Endothelial cell of umbilical vein (primary cell): ENCODE results near the gene CDH3. TPM values are rescaled to one million over a fixed set of nuclear protein-coding genes. Genes with fewer than 3 reads are reported as not detected.

Experiments
- BruUV-seq: library from RNA; stranded (reverse); fragments of 400-500 nt; replicated peaks from 2 replicates; lab custom pipeline; 2021; lab: Mats Ljungman, UMichigan
- CTCF ChIA-PET: fragments of 300-600, 350-600 bp; sonication (Branson Sonifier 250); formaldehyde crosslinking; loops from one replicate; lab custom pipeline; 2021; ENCODE audit warnings: antibody characterized with exemption, inconsistent platforms; lab: Charles Lee
- POLR2A ChIA-PET: fragments of 300-600, 350-600 bp; sonication (Branson Sonifier 250); formaldehyde crosslinking; loops from one replicate; lab custom pipeline; 2021; ENCODE audit warnings: antibody characterized with exemption, inconsistent platforms; lab: Charles Lee
- DNase-seq: peaks from one replicate; pipeline ENCODE4 v3.0.0-alpha.2; 2011; ENCODE audit warnings: low read depth, low spot score
- FAIRE-seq: peaks from 2 replicates; lab custom pipeline; 2011; peaks lifted over from hg19 to GRCh38; lab: Jason Lieb, UNC
- H2AFZ ChIP-seq: 2 replicates; pipeline ENCODE4 v1.6.0; 2012; ENCODE audit warnings: low read depth, low read length, control low read depth, inconsistent platforms
- H3K27ac ChIP-seq: 2 replicates; pipeline ENCODE4 v1.5.1; 2011; ENCODE audit warnings: low read depth, mild to moderate bottlenecking, control low read depth, low read length, moderate library complexity; ENCODE audit not compliant: insufficient read depth
- H3K27me3 ChIP-seq, 2 experiments: 2 replicates each; pipeline versions ENCODE4 v1.6.0 to v1.6.1; 2011; ENCODE audit warnings: low read length in 2 of 2, mixed read lengths in 1 of 2; ENCODE audit not compliant: control insufficient read depth in 2 of 2, insufficient read depth in 2 of 2
- H3K36me3 ChIP-seq, 2 experiments: 2 replicates in 1 of 2; 3 replicates in 1 of 2; pipeline ENCODE4 v1.5.1; 2011; ENCODE audit warnings: low read length in 2 of 2, mild to moderate bottlenecking in 1 of 2, moderate library complexity in 1 of 2; ENCODE audit not compliant: control insufficient read depth in 2 of 2, insufficient read depth in 2 of 2; ENCODE audit errors: extremely low read depth in 1 of 2
- H3K4me1 ChIP-seq: 3 replicates; pipeline ENCODE4 v1.5.1; 2011; ENCODE audit warnings: mild to moderate bottlenecking, low read length; ENCODE audit not compliant: control insufficient read depth, insufficient read depth; ENCODE audit errors: extremely low read depth
- H3K4me2 ChIP-seq: 2 replicates; pipeline ENCODE4 v1.6.1; 2011; ENCODE audit warnings: low read length, control low read depth, mixed read lengths; ENCODE audit not compliant: insufficient read depth
- H3K4me3 ChIP-seq, 3 experiments: fragments of 200-600 bp in 1 of 3; sonication (generic), shearing (Covaris generic) in 1 of 3; replicated peaks in 1 of 3; 2 replicates each; pipeline ENCODE4 v1.5.1; 2011 to 2016; ENCODE audit warnings: control low read depth in 3 of 3, low read length in 3 of 3, mild to moderate bottlenecking in 2 of 3, inconsistent platforms in 1 of 3, low read depth in 1 of 3, moderate library complexity in 1 of 3; ENCODE audit not compliant: insufficient read depth in 1 of 3
- H3K79me2 ChIP-seq: 2 replicates; pipeline ENCODE4 v1.6.0; 2012; ENCODE audit warnings: low read length, inconsistent platforms; ENCODE audit not compliant: control insufficient read depth, insufficient read depth
- H3K9ac ChIP-seq: replicated peaks from 2 replicates; pipeline ENCODE3; 2011; ENCODE audit warnings: low read length, control low read depth; ENCODE audit not compliant: insufficient read depth; ENCODE audit errors: extremely low read depth
- H3K9me1 ChIP-seq: replicated peaks from 3 replicates; pipeline ENCODE4 v1.6.0; 2011; ENCODE audit warnings: mild to moderate bottlenecking, low read length; ENCODE audit not compliant: control insufficient read depth, insufficient read depth; ENCODE audit errors: extremely low read depth
- H3K9me3 ChIP-seq: replicated peaks from 2 replicates; pipeline ENCODE4 v1.5.1; 2012; ENCODE audit warnings: low read length, inconsistent platforms; ENCODE audit not compliant: control insufficient read depth, insufficient read depth
- H4K20me1 ChIP-seq: replicated peaks from 2 replicates; pipeline ENCODE3; 2011; ENCODE audit warnings: mild to moderate bottlenecking, low read length; ENCODE audit not compliant: control insufficient read depth, insufficient read depth; ENCODE audit errors: extremely low read depth
- EZH2 ChIP-seq: IDR thresholded peaks from 2 replicates; pipeline ENCODE4 v1.6.1; 2012; ENCODE audit warnings: borderline replicate concordance, low read depth, mild to moderate bottlenecking, moderate library complexity, low read length, inconsistent platforms; ENCODE audit not compliant: severe bottlenecking
- FOS ChIP-seq: IDR thresholded peaks from 2 replicates; pipeline ENCODE4 v1.6.1; 2011; ENCODE audit warnings: mild to moderate bottlenecking, low read length, moderate library complexity, borderline replicate concordance; ENCODE audit not compliant: insufficient read depth
- GATA2 ChIP-seq: IDR thresholded peaks from 2 replicates; pipeline ENCODE4 v1.7.0; 2011; ENCODE audit warnings: low read depth, mild to moderate bottlenecking, moderate library complexity, mixed read lengths, low read length; ENCODE audit not compliant: insufficient read length, insufficient read depth
- JUN ChIP-seq: IDR thresholded peaks from 2 replicates; pipeline ENCODE4 v1.6.1; 2011; ENCODE audit warnings: borderline replicate concordance, low read depth; ENCODE audit not compliant: insufficient read length, insufficient read depth
- MYC ChIP-seq: IDR thresholded peaks from one replicate; pipeline ENCODE4 v1.6.1; 2011; ENCODE audit warnings: mild to moderate bottlenecking, low read depth, low read length
- POLR2A ChIP-seq: IDR thresholded peaks from 2 replicates; pipeline ENCODE4 v1.6.1; 2012; ENCODE audit warnings: low read depth, mild to moderate bottlenecking, control low read depth, low read length
- POLR2AphosphoS5 ChIP-seq: IDR thresholded peaks from 2 replicates; pipeline ENCODE4 v1.6.1; 2012; ENCODE audit warnings: low read depth, mild to moderate bottlenecking, control low read depth, low read length, moderate library complexity; ENCODE audit not compliant: insufficient read depth
- dilution Hi-C: fragments of 300-500 bp; cut with MboI; formaldehyde crosslinking; loops from one replicate; pipeline ENCODE4 v1.15.0; 2019; ENCODE audit warnings: low sequenced_read_pairs; ENCODE audit not compliant: extremely low pct_ligation_motif_present
- intact Hi-C: fragments of 100-400 bp; cut with micrococcal nuclease; formaldehyde crosslinking; loops from one replicate; pipeline ENCODE4 v1.10.0; 2022
- polyA plus RNA-seq, 4 experiments: library from polyadenylated mRNA; depleted of rRNA in 3 of 4; stranded (reverse) in 3 of 4; unstranded in 1 of 4; fragments of >200 nt; gene quantifications; 2 replicates each; pipeline versions ENCODE4 v1.2.1 to v1.2.3, GENCODE V29; 2011 to 2012; ENCODE audit warnings: missing spikeins in 1 of 4
- total RNA-seq: library from RNA; stranded (reverse); gene quantifications from 2 replicates; pipeline ENCODE4 v1.2.3, GENCODE V29; 2021
- TF ChIP-seq, protein P1 (sequence below): IDR thresholded peaks from 2 replicates; pipeline ENCODE4 v1.6.1; 2011; ENCODE audit not compliant: insufficient read depth, insufficient read length
- TF ChIP-seq, protein P2 (sequence below), 2 donors: IDR thresholded peaks; 1 replicate in 1 of 2; 2 replicates in 1 of 2; pipeline ENCODE4 v1.5.1; 2011; ENCODE audit warnings: low read length in 2 of 2, mild to moderate bottlenecking in 2 of 2, moderate library complexity in 2 of 2, control low read depth in 1 of 2, inconsistent platforms in 1 of 2, low read depth in 1 of 2; ENCODE audit not compliant: insufficient read depth in 1 of 2; ENCODE audit errors: extremely low read depth in 1 of 2

CDH3 gene
- total and polyA plus RNA-seq, 2 donors (not counting 3 experiments of a cell fraction or from before 2014, with no cell fraction given) = 0.03 TPM; not detected in 1

DNA sequence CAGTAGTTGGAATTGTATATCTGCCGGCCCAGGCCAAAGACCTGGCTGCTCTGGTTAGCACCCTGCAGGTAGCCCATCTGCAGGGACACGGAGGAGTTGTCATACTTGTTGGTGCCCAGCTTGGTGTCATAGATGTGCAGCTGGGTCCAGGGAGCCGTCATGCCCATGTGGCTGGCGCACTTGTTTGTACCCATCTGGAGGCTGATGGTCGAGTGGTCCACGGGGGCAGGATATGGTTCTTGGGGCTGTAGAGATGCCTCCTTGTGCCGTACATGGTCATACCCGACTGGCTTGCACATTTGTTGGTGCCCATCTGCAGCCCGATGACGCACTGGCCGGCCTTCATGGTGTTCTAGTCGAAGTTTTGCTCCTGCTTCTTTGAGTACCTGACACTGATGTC is 6.0 kb downstream of the CDH3 start:
- DNase-seq = no peak
- ChIA-PET CTCF (interaction anchor here (1.1 kb wide), 1 partner anchor 14 kb away, joined by 3 read pairs; no protein-coding TSS in a partner anchor), POLR2A (no interaction called here)
- Histone ChIP-seq H3K9me3 (no peaks in the 10 kb centered on the region), H3K36me3 (no peaks in the 10 kb centered on the region), H3K4me1 (no peaks in the 10 kb centered on the region), H2AFZ (no peak overlapping the region), H3K79me2 (no peaks in the 10 kb centered on the region), H3K27me3 (peaks cover 18 to 20% of the 10 kb centered on the region in 2 experiments), H3K9me1 (no peaks in the 10 kb centered on the region), H3K4me3 (no peak overlapping the region), H3K9ac (no peak overlapping the region), H3K27ac (no peak overlapping the region), H3K4me2 (no peak overlapping the region), H4K20me1 (no peaks in the 10 kb centered on the region)
- intact Hi-C loops = no loop called here
- TF ChIP-seq, protein P1, sequence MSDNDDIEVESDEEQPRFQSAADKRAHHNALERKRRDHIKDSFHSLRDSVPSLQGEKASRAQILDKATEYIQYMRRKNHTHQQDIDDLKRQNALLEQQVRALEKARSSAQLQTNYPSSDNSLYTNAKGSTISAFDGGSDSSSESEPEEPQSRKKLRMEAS = no peak
- TF ChIP-seq POLR2AphosphoS5 (no peak), POLR2A (no peak), JUN (no peak), FOS (no peak), GATA2 (no peak), MYC (no peak), EZH2 (no peak)
- TF ChIP-seq, protein P2, sequence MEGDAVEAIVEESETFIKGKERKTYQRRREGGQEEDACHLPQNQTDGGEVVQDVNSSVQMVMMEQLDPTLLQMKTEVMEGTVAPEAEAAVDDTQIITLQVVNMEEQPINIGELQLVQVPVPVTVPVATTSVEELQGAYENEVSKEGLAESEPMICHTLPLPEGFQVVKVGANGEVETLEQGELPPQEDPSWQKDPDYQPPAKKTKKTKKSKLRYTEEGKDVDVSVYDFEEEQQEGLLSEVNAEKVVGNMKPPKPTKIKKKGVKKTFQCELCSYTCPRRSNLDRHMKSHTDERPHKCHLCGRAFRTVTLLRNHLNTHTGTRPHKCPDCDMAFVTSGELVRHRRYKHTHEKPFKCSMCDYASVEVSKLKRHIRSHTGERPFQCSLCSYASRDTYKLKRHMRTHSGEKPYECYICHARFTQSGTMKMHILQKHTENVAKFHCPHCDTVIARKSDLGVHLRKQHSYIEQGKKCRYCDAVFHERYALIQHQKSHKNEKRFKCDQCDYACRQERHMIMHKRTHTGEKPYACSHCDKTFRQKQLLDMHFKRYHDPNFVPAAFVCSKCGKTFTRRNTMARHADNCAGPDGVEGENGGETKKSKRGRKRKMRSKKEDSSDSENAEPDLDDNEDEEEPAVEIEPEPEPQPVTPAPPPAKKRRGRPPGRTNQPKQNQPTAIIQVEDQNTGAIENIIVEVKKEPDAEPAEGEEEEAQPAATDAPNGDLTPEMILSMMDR (IDR thresholded peaks at IDR 0.05; ENCODE audit: extremely low read depth in 1 of 2, insufficient read depth in 1 of 2, low read depth in 1 of 2, low read length in 2 of 2) = no peak
- no TSS peak for BruUV-seq
- no peak for FAIRE-seq
- dilution Hi-C loops = no loop called here
